Adrenal gland (tissue), 5 donors: ENCODE results near the gene MAX.

Source experiments
- CTCF ChIP-seq, 6 experiments: fragments of 450-650 bp in 4 of 6; fragments of 200-600 bp in 2 of 6; sonication (generic) in 1 of 6; IDR thresholded peaks; 1 replicate in 5 of 6; 2 replicates in 1 of 6; pipeline versions ENCODE4 v1.5.1 to v1.8.0; 2016 to 2021; ENCODE audit warnings: antibody characterized with exemption in 6 of 6, mild to moderate bottlenecking in 2 of 6, moderate library complexity in 1 of 6
- POLR2A ChIP-seq, 2 donors: fragments of 450-650 bp; IDR thresholded peaks; one replicate each; pipeline ENCODE4 v1.6.1; 2017; ENCODE audit warnings: antibody characterized with exemption in 2 of 2, mild to moderate bottlenecking in 2 of 2, moderate library complexity in 1 of 2
- donor health status: DM: no; HTN: no; CAD: no.

GRCh38 chr14:65096323-65097089, 5.8 kb downstream of the MAX start:
- TF ChIP-seq CTCF (IDR thresholded peaks at IDR 0.05), result no peak
- no peak for TF ChIP-seq POLR2A (IDR thresholded peaks at IDR 0.05)
